Stimulated activated CD8-positive, alpha-beta memory T cell treated with anti-CD3 and anti-CD28 coated beads, Interleukin-4, amount 100 ng/mL, for 48 hours (primary cell): Measurements from ENCODE around the gene FBXW10.
"Not testable (repeated sequence)": the region's sequence is repeated elsewhere in the genome, so short reads cannot be mapped to it uniquely, and the experiment has no call there.

Source experiments
- DNase-seq: peaks from one replicate; pipeline ENCODE4 v3.0.0-alpha.2; 2020

FBXW10 gene

GRCh38 chr17:18750242-18750641 is 6.4 kb downstream of the FBXW10 start:
- not testable (repeated sequence) for DNase-seq

- DNase-seq = not testable (repeated sequence)
These were observed 10.1 kb downstream of the FBXW10 start for GRCh38 chr17:18753829-18754409.

GRCh38 chr17:18755969-18756368 is 12.1 kb downstream of the FBXW10 start:
- DNase-seq = not testable (repeated sequence)

- DNase-seq = not testable (repeated sequence)
These were observed 13.7 kb downstream of the FBXW10 start for GRCh38 chr17:18757368-18758044.

GRCh38 chr17:18758344-18758743 is 14.5 kb downstream of the FBXW10 start:
- DNase-seq = not testable (repeated sequence)

- not testable (repeated sequence) for DNase-seq
These were observed 16.4 kb downstream of the FBXW10 start for GRCh38 chr17:18760221-18760620.

- not testable (repeated sequence) for DNase-seq
These were observed 26.7 kb downstream of the FBXW10 start for GRCh38 chr17:18770572-18770971.

GRCh38 chr17:18771066-18771465 is 27.2 kb downstream of the FBXW10 start:
- not testable (repeated sequence) for DNase-seq

GRCh38 chr17:18772471-18772870 is 28.6 kb downstream of the FBXW10 start:
- no peak for DNase-seq

GRCh38 chr17:18780991-18781718 is 37.3 kb downstream of the FBXW10 start, which contains the start of gene TVP23B:
Gene TVP23B (plus strand): TSS chr17:18781183. CDS start chr17:18781294, 111 bp downstream.
- peak; percentile 98 for DNase-seq

- DNase-seq = not testable (repeated sequence)
These were observed 38.0 kb downstream of the FBXW10 start for GRCh38 chr17:18781805-18782204.

- DNase-seq = not testable (repeated sequence)
These were observed 42.1 kb downstream of the FBXW10 start for GRCh38 chr17:18785933-18786332.

GRCh38 chr17:18786890-18787289 is 43.0 kb downstream of the FBXW10 start:
- DNase-seq = not testable (repeated sequence)

- not testable (repeated sequence) for DNase-seq
These were observed 47.5 kb downstream of the FBXW10 start for GRCh38 chr17:18791402-18791801.

GRCh38 chr17:18794841-18795240 is 51.0 kb downstream of the FBXW10 start:
- DNase-seq = not testable (repeated sequence)

GRCh38 chr17:18796887-18797286 is 53.0 kb downstream of the FBXW10 start:
- not testable (repeated sequence) for DNase-seq

GRCh38 chr17:18803458-18804245 is 59.8 kb downstream of the FBXW10 start:
- not testable (repeated sequence) for DNase-seq

GRCh38 chr17:18815924-18816323 is 72.1 kb downstream of the FBXW10 start:
- not testable (repeated sequence) for DNase-seq

- DNase-seq = not testable (repeated sequence)
These were observed 72.9 kb downstream of the FBXW10 start for GRCh38 chr17:18816489-18817371.

GRCh38 chr17:18821430-18821829 is 77.6 kb downstream of the FBXW10 start:
- DNase-seq = not testable (repeated sequence)

GRCh38 chr17:18827613-18828012 is 83.8 kb downstream of the FBXW10 start:
- DNase-seq = not testable (repeated sequence)
